ENCODE data around the gene JARID2. TPM values are rescaled to one million over a fixed set of nuclear protein-coding genes. Genes with fewer than 3 reads are reported as not detected.
A peak's percentile ranks its signal among the peaks of the same experiment; 100 is the strongest.

Gene JARID2
- total RNA-seq, 1 experiment from 2014 or later = 180 TPM

GRCh38 chr6:15516378-15516777 is 270.5 kb downstream of the JARID2 start:
- H3K9me3 Mint-ChIP-seq = no peaks in the 10 kb centered on the region
- H3K27ac Mint-ChIP-seq = peak overlapping the region; percentile 64
- peaks cover 14% of the 10 kb centered on the region for H3K4me1 Mint-ChIP-seq
- CTCF ChIA-PET = interaction anchor here (0.7 kb wide), 1 partner anchor 9 kb away, joined by 3 read pairs; no protein-coding TSS in a partner anchor
- H3K36me3 Mint-ChIP-seq = peaks cover 88% of the 10 kb centered on the region
- TF ChIP-seq ZNF138 (CRISPR knock-in tag; conservative IDR thresholded peaks at IDR 0.05) (no peak), ZNF512 (CRISPR knock-in tag; IDR thresholded peaks at IDR 0.05; ENCODE audit: borderline replicate concordance) (no peak), OVOL2 (CRISPR knock-in tag; IDR thresholded peaks at IDR 0.05; ENCODE audit: borderline replicate concordance) (no peak), ZNF532 (CRISPR knock-in tag; IDR thresholded peaks at IDR 0.05; ENCODE audit: borderline replicate concordance) (no peak)
- TF ChIP-seq, protein P1, sequence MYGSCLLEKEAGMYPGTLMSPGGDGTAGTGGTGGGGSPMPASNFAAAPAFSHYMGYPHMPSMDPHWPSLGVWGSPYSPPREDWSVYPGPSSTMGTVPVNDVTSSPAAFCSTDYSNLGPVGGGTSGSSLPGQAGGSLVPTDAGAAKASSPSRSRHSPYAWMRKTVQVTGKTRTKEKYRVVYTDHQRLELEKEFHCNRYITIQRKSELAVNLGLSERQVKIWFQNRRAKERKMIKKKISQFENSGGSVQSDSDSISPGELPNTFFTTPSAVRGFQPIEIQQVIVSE (CRISPR knock-in tag; IDR thresholded peaks at IDR 0.05; ENCODE audit: borderline replicate concordance) = no peak
- DNase-seq (ENCODE audit: low spot score) (no peak), ATAC-seq (no peak)
- no peak overlapping the region for H3K4me3 Mint-ChIP-seq
- POLR2A ChIA-PET = no interaction called here
- no peaks in the 10 kb centered on the region for H3K27me3 Mint-ChIP-seq (ENCODE audit: low read depth)

- no peak for TF ChIP-seq NR3C1 (CRISPR knock-in tag; conservative IDR thresholded peaks at IDR 0.05; ENCODE audit: low read depth)
- no peak for TF ChIP-seq ERG (CRISPR knock-in tag; IDR thresholded peaks at IDR 0.05)
- no peak for TF ChIP-seq ZNF219 (CRISPR knock-in tag; IDR thresholded peaks at IDR 0.05; ENCODE audit: borderline replicate concordance)
- no peak for TF ChIP-seq TCF7 (CRISPR knock-in tag; IDR thresholded peaks at IDR 0.05; ENCODE audit: low read depth)
- no peak for TF ChIP-seq FOXP4 (CRISPR knock-in tag; IDR thresholded peaks at IDR 0.05)
- no peak for TF ChIP-seq ZNF232 (CRISPR knock-in tag; IDR thresholded peaks at IDR 0.05)
- TF ChIP-seq USF2 (CRISPR knock-in tag; IDR thresholded peaks at IDR 0.05) = no peak
- TF ChIP-seq SP1 (CRISPR knock-in tag; conservative IDR thresholded peaks at IDR 0.05) = no peak
- TF ChIP-seq, protein P2, sequence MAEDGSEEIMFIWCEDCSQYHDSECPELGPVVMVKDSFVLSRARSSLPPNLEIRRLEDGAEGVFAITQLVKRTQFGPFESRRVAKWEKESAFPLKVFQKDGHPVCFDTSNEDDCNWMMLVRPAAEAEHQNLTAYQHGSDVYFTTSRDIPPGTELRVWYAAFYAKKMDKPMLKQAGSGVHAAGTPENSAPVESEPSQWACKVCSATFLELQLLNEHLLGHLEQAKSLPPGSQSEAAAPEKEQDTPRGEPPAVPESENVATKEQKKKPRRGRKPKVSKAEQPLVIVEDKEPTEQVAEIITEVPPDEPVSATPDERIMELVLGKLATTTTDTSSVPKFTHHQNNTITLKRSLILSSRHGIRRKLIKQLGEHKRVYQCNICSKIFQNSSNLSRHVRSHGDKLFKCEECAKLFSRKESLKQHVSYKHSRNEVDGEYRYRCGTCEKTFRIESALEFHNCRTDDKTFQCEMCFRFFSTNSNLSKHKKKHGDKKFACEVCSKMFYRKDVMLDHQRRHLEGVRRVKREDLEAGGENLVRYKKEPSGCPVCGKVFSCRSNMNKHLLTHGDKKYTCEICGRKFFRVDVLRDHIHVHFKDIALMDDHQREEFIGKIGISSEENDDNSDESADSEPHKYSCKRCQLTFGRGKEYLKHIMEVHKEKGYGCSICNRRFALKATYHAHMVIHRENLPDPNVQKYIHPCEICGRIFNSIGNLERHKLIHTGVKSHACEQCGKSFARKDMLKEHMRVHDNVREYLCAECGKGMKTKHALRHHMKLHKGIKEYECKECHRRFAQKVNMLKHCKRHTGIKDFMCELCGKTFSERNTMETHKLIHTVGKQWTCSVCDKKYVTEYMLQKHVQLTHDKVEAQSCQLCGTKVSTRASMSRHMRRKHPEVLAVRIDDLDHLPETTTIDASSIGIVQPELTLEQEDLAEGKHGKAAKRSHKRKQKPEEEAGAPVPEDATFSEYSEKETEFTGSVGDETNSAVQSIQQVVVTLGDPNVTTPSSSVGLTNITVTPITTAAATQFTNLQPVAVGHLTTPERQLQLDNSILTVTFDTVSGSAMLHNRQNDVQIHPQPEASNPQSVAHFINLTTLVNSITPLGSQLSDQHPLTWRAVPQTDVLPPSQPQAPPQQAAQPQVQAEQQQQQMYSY (CRISPR knock-in tag; IDR thresholded peaks at IDR 0.05) = no peak
- TF ChIP-seq HMGA2 (CRISPR knock-in tag; IDR thresholded peaks at IDR 0.05) = no peak
- Mint-ChIP-seq H3K36me3 (peaks cover 88% of the 10 kb centered on the region), H3K27ac (no peak overlapping the region), H3K9me3 (no peaks in the 10 kb centered on the region), H3K4me3 (no peak overlapping the region), H3K4me1 (peaks cover 20% of the 10 kb centered on the region), H3K27me3 (ENCODE audit: low read depth) (no peaks in the 10 kb centered on the region)
- ATAC-seq (no peak), DNase-seq (ENCODE audit: low spot score) (no peak)
- ChIA-PET POLR2A (no interaction called here), CTCF (interaction anchor here (0.7 kb wide), 1 partner anchor 10 kb away, joined by 3 read pairs; no protein-coding TSS in a partner anchor)
Observed at GRCh38 chr6:15516923-15517560, 271.2 kb downstream of the JARID2 start.

Measured in WTC11 (cell line).